GM12878 (cell line): ENCODE results near the gene NUAK1. TPM values are rescaled to one million over a fixed set of nuclear protein-coding genes. Genes with fewer than 3 reads are reported as not detected.

ENCODE experiments used
- ATAC-seq: fragments of 200-7000 bp; cut with Tn5 transposase; 3 replicates; pipeline ENCODE4 v1.9.1; 2020; ENCODE audit warnings: mild to moderate bottlenecking, moderate library complexity
- BruUV-seq: library from RNA; stranded (reverse); fragments of 400-500 nt; replicated peaks from 2 replicates; lab custom pipeline; 2021; lab: Mats Ljungman, UMichigan
- CTCF ChIA-PET: fragments of 300-600 bp; sonication (Branson Sonifier 250); formaldehyde crosslinking; extraction: SDS; loops from one replicate; lab custom pipeline; 2021; ENCODE audit warnings: inconsistent platforms; lab: Yijun Ruan, JAX
- POLR2A ChIA-PET: fragments of 350-600 bp; formaldehyde crosslinking; extraction: SDS; loops from one replicate; lab custom pipeline; 2021; ENCODE audit warnings: inconsistent platforms; lab: Charles Lee
- RAD21 ChIA-PET: fragments of 300-600 bp; sonication (Branson Sonifier 250); formaldehyde crosslinking; loops from one replicate; lab custom pipeline; 2023; ENCODE audit warnings: antibody characterized with exemption; ENCODE audit not compliant: unreplicated experiment; lab: Charles Lee
- SMC1A ChIA-PET: fragments of 300-600 bp; sonication (Branson Sonifier 250); formaldehyde crosslinking; loops from one replicate; lab custom pipeline; 2023; ENCODE audit not compliant: unreplicated experiment, uncharacterized antibody; lab: Charles Lee
- DNase-seq: peaks from one replicate; pipeline ENCODE4 v3.0.0-alpha.2; 2011; ENCODE audit warnings: low read depth, low spot score
- FAIRE-seq: peaks from 3 replicates; lab custom pipeline; 2011; peaks lifted over from hg19 to GRCh38; lab: Jason Lieb, UNC
- H2AFZ ChIP-seq: 2 replicates; pipeline ENCODE4 v1.6.0; 2011; ENCODE audit warnings: low read depth, low read length, control low read depth; ENCODE audit not compliant: control insufficient read depth
- H3K27ac ChIP-seq: 2 replicates; pipeline ENCODE4 v1.5.1; 2011; ENCODE audit warnings: control low read depth; ENCODE audit not compliant: control insufficient read depth, insufficient read depth
- H3K27me3 ChIP-seq, 2 experiments: replicated peaks in 1 of 2; 2 replicates each; pipeline versions ENCODE4 v1.6.0 to v1.6.1; 2011; ENCODE audit warnings: low read length in 1 of 2; ENCODE audit not compliant: control insufficient read depth in 2 of 2, insufficient read depth in 2 of 2
- H3K36me3 ChIP-seq, 2 experiments: 2 replicates each; pipeline ENCODE4 v1.5.1; 2011; ENCODE audit warnings: low read length in 1 of 2; ENCODE audit not compliant: control insufficient read depth in 2 of 2, insufficient read depth in 2 of 2
- H3K4me1 ChIP-seq: 2 replicates; pipeline ENCODE4 v1.6.1; 2011; ENCODE audit warnings: mild to moderate bottlenecking, low read length, moderate library complexity, mixed read lengths; ENCODE audit not compliant: control insufficient read depth, insufficient read depth
- H3K4me2 ChIP-seq: 2 replicates; pipeline ENCODE4 v1.6.0; 2011; ENCODE audit warnings: control low read depth; ENCODE audit not compliant: control insufficient read depth, insufficient read depth
- H3K4me3 ChIP-seq: fragments of 200-600 bp; sonication (generic); 2 replicates; pipeline ENCODE4 v1.5.1; 2016
- H3K79me2 ChIP-seq: 2 replicates; pipeline ENCODE4 v1.6.0; 2011; ENCODE audit warnings: low read length; ENCODE audit not compliant: control insufficient read depth, insufficient read depth
- H3K9ac ChIP-seq: 2 replicates; pipeline ENCODE4 v1.8.0; 2011; ENCODE audit warnings: low read length, control low read depth, mixed read lengths; ENCODE audit not compliant: control insufficient read depth, insufficient read depth
- H3K9me3 ChIP-seq: replicated peaks from 3 replicates; pipeline ENCODE4 v1.5.1; 2011; ENCODE audit warnings: mild to moderate bottlenecking, low read length; ENCODE audit not compliant: control insufficient read depth, insufficient read depth
- H4K20me1 ChIP-seq: 2 replicates; pipeline ENCODE4 v1.6.0; 2011; ENCODE audit not compliant: control insufficient read depth, insufficient read depth
- BACH1 ChIP-seq: fragments of 450-650 bp; IDR thresholded peaks from 2 replicates; pipeline ENCODE4 v1.6.1; 2017; ENCODE audit warnings: mild to moderate bottlenecking, borderline replicate concordance
- CREB1 ChIP-seq: IDR thresholded peaks from 2 replicates; pipeline ENCODE4 v1.6.1; 2012; ENCODE audit warnings: low read depth, mild to moderate bottlenecking, inconsistent platforms
- E2F4 ChIP-seq: IDR thresholded peaks from 2 replicates; pipeline ENCODE4 v1.6.1; 2012; ENCODE audit warnings: low read depth, low read length, improper control_type of control experiment
- MEF2B ChIP-seq: fragments of 450-650 bp; IDR thresholded peaks from 2 replicates; pipeline ENCODE4 v1.6.1; 2018; ENCODE audit warnings: mild to moderate bottlenecking, moderate library complexity; ENCODE audit not compliant: partially characterized antibody, poor library complexity, severe bottlenecking
- MTA2 ChIP-seq: fragments of 450-650 bp; IDR thresholded peaks from 2 replicates; pipeline ENCODE4 v1.6.1; 2016; ENCODE audit warnings: low read depth, mild to moderate bottlenecking, moderate library complexity
- NFYA ChIP-seq: IDR thresholded peaks from 2 replicates; pipeline ENCODE4 v1.6.1; 2011; ENCODE audit warnings: low read depth, mild to moderate bottlenecking, low read length, improper control_type of control experiment, borderline replicate concordance
- PBX3 ChIP-seq: IDR thresholded peaks from 2 replicates; pipeline ENCODE4 v1.6.1; 2011; ENCODE audit warnings: mild to moderate bottlenecking, low read depth, low read length, moderate library complexity; ENCODE audit not compliant: insufficient replicate concordance
- RAD21 ChIP-seq: IDR thresholded peaks from 2 replicates; pipeline ENCODE4 v1.6.1; 2011; ENCODE audit warnings: mild to moderate bottlenecking, low read depth, low read length, moderate library complexity; ENCODE audit not compliant: insufficient read depth
- RELB ChIP-seq: fragments of 450-650 bp; IDR thresholded peaks from 2 replicates; pipeline ENCODE4 v1.6.1; 2017; ENCODE audit warnings: low read depth, mild to moderate bottlenecking, moderate library complexity
- SREBF1 ChIP-seq: IDR thresholded peaks from 2 replicates; pipeline ENCODE4 v1.6.1; 2012; ENCODE audit warnings: mild to moderate bottlenecking, low read length
- STAT3 ChIP-seq: IDR thresholded peaks from 2 replicates; pipeline ENCODE4 v1.6.1; 2011; ENCODE audit warnings: low read depth, low read length, improper control_type of control experiment
- TARDBP ChIP-seq: IDR thresholded peaks from 2 replicates; pipeline ENCODE4 v1.6.1; 2016; ENCODE audit warnings: borderline replicate concordance
- TCF12 ChIP-seq: IDR thresholded peaks from 2 replicates; pipeline ENCODE4 v1.6.1; 2011; ENCODE audit warnings: low read depth, mild to moderate bottlenecking, low read length
- WRNIP1 ChIP-seq: IDR thresholded peaks from 2 replicates; pipeline ENCODE4 v1.6.1; 2011; ENCODE audit warnings: low read depth, low read length, improper control_type of control experiment, borderline replicate concordance
- ZNF592 ChIP-seq: fragments of 450-650 bp; IDR thresholded peaks from 2 replicates; pipeline ENCODE4 v1.6.1; 2017; ENCODE audit warnings: mild to moderate bottlenecking, moderate library complexity
- ZNF622 ChIP-seq: fragments of 450-650 bp; IDR thresholded peaks from 2 replicates; pipeline ENCODE4 v1.6.1; 2017; ENCODE audit warnings: mild to moderate bottlenecking, inconsistent platforms
- WGBS: methylation state at CpG from one replicate; pipeline ENCODE4 v1.1.6; 2016; ENCODE audit warnings: low lambda C conversion rate; ENCODE audit not compliant: insufficient replicate concordance, insufficient coverage; ENCODE audit errors: missing lambda C conversion rate; 5-methylcytosine and 5-hydroxymethylcytosine counted together
- in situ Hi-C: fragments of 300-500 bp; cut with MboI; formaldehyde crosslinking; loops from 9 replicates; pipeline ENCODE4 v1.14.3; 2018; ENCODE audit warnings: mixed read lengths
- intact Hi-C: fragments of 100-400 bp; cut with micrococcal nuclease; formaldehyde crosslinking; loops from one replicate; pipeline ENCODE4 v1.14.2; 2022; ENCODE audit not compliant: unreplicated experiment
- polyA plus RNA-seq, 11 experiments: library from polyadenylated mRNA; depleted of rRNA in 4 of 11; unstranded in 6 of 11; stranded (reverse) in 5 of 11; fragments of >200 nt; fragmentation: Nextera tagmentation in 4 of 11; fragmentation: Illumina TruSeq in 1 of 11; extraction: Ambion mirVana in 4 of 11; extraction: Trizol in 1 of 11; gene quantifications; 1 replicate in 1 of 11; 2 replicates in 10 of 11; pipeline versions ENCODE4 v1.2.1 to v1.2.3, GENCODE V29; 2011 to 2016; ENCODE audit warnings: inconsistent platforms in 2 of 11, missing spikeins in 2 of 11, low read depth in 1 of 11
- total RNA-seq, 4 experiments: library from RNA; depleted of rRNA in 3 of 4; stranded (reverse); fragments of >200 nt in 3 of 4; fragmentation: Illumina TruSeq in 1 of 4; extraction: Trizol in 1 of 4; gene quantifications; 2 replicates each; pipeline versions ENCODE4 v1.2.1 to v1.2.3, GENCODE V29; 2013 to 2021

NUAK1 gene
- total and polyA plus RNA-seq, 10 of the 15 experiments (the other 5 are each of a cell fraction or from before 2014, with no cell fraction given), result 0.03 to 0.42 (median 0.08) TPM; not detected in 2

- no peak for TF ChIP-seq ZNF592
- TF ChIP-seq TARDBP, result no peak
- no peak for TF ChIP-seq STAT3
Observed at GRCh38 chr12:106084759-106085158, 54.0 kb downstream of the NUAK1 start (continued).

- ChIA-PET RAD21 (no interaction called here), POLR2A (no interaction called here), SMC1A (no interaction called here), CTCF (no interaction called here)
- no peak overlapping the region for H3K4me3 ChIP-seq
- H2AFZ ChIP-seq, result no peak overlapping the region
- no peaks in the 10 kb centered on the region for H4K20me1 ChIP-seq
- WGBS, result 37% methylated on average over 10 of the region's 10 CpGs
- H3K36me3 ChIP-seq, result no peaks in the 10 kb centered on the region
- no peak overlapping the region for H3K4me2 ChIP-seq
- no peak for DNase-seq
- no TSS peak for BruUV-seq
- H3K9me3 ChIP-seq, result no peaks in the 10 kb centered on the region
- in situ Hi-C loops, result no loop called here
- no peaks in the 10 kb centered on the region for H3K79me2 ChIP-seq
- intact Hi-C loops, result no loop called here
- no peak overlapping the region for H3K9ac ChIP-seq
- ATAC-seq, result peak; percentile 21
- H3K4me1 ChIP-seq, result no peaks in the 10 kb centered on the region
- peaks cover 0 to 4% of the 10 kb centered on the region in 2 experiments; a peak in 2 of 4 replicates for H3K27me3 ChIP-seq
- H3K27ac ChIP-seq, result no peak overlapping the region
- no peak for FAIRE-seq
- TF ChIP-seq RAD21, result no peak
- TF ChIP-seq MEF2B, result no peak
- TF ChIP-seq TCF12, result no peak
- no peak for TF ChIP-seq E2F4
- TF ChIP-seq WRNIP1, result no peak
- no peak for TF ChIP-seq ZNF622
- TF ChIP-seq SREBF1, result no peak
- no peak for TF ChIP-seq NFYA
- no peak for TF ChIP-seq RELB
- no peak for TF ChIP-seq BACH1
- TF ChIP-seq MTA2, result no peak
- TF ChIP-seq CREB1, result no peak
- no peak for TF ChIP-seq PBX3
Observed at GRCh38 chr12:106084014-106084671, 54.6 kb downstream of the NUAK1 start.
